Measurements from ENCODE around the gene TOP1.

GRCh38 chr20:41064377-41064776 is 35.8 kb downstream of the TOP1 start:
- TF ChIP-seq CTCF (IDR thresholded peaks at IDR 0.05; ENCODE audit: low read length) = no peak
- TF ChIP-seq EZH2phosphoT487 (IDR thresholded peaks at IDR 0.05; ENCODE audit: low read length) = no peak
